ENCODE data around the gene PLA2G4B. TPM values are rescaled to one million over a fixed set of nuclear protein-coding genes. Genes with fewer than 3 reads are reported as not detected.
A peak's percentile ranks its signal among the peaks of the same experiment; 100 is the strongest.

PLA2G4B gene
- total and polyA plus RNA-seq, 10 of the 15 experiments (the other 5 are each of a cell fraction or from before 2014, with no cell fraction given) = 0.22 to 6.6 (median 2.9) TPM

DNA sequence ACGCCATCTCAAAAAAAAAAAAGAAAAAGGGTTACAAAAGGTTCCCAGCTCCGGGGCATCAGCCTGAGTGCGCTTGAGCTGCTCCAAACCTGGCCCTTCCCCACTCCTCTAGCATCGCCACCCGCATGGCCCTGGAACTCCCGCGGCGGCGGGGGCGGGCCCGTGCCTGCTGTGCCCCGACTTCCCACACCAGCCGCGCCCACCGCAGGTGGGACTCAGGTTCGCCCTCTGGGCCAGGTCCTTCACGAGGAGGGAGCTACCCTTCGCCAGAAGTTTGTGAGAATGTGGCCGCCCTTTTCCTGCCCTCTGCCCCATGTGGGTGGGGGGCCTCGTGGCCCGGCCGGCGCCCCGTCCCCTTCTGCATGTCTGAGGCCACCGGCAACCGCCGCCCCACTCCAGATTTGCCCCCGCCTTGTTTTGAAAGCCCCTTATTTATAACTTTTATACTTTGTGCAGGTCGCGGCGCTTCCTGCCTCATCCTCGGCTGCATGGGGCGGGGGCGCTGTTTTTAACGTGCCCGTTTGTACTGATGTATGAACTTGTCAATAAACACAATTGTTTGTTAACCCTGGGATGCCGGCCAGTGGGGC lies 11.3 kb upstream of the PLA2G4B start:
- intact Hi-C loops (cut with micrococcal nuclease; ENCODE audit: unreplicated experiment) = loop anchor here (5.0 kb wide), 2 partner anchors 75 to 145 kb away; partner anchors contain the start of gene EHD4
- FAIRE-seq (no peak), ATAC-seq (peak; percentile 5), DNase-seq (ENCODE audit: low read depth, low spot score) (no peak)
- no peaks in the 10 kb centered on the region for H3K27me3 ChIP-seq (replicated peaks in 1 of 2; ENCODE audit: control insufficient read depth in 2 of 2, insufficient read depth in 2 of 2, low read length in 1 of 2)
- ChIA-PET POLR2A (interaction anchor here (1.3 kb wide), 1 partner anchor 96 kb away, joined by 3 read pairs; no protein-coding TSS in a partner anchor), RAD21 (ENCODE audit: unreplicated experiment) (interaction anchor here (1.0 kb wide), 1 partner anchor 53 kb away, joined by 3 read pairs; the partner anchor contains the start of gene MAPKBP1), SMC1A (ENCODE audit: uncharacterized antibody, unreplicated experiment) (interaction anchor here (1.0 to 3.0 kb wide), 2 partner anchors 54 to 77 kb away, joined by 4 to 7 read pairs; partner anchors contain the start of gene MAPKBP1), CTCF (interaction anchor here (2.5 kb wide), 1 partner anchor 54 kb away, joined by 12 read pairs; the partner anchor contains the start of gene MAPKBP1)
- peak overlapping the region; percentile 61 for H2AFZ ChIP-seq (ENCODE audit: control insufficient read depth, low read depth, low read length)
- peaks cover 3 to 10% of the 10 kb centered on the region in 2 experiments; a peak in 3 of 4 replicates for H3K36me3 ChIP-seq (ENCODE audit: control insufficient read depth in 2 of 2, insufficient read depth in 2 of 2, low read length in 1 of 2)
- no peaks in the 10 kb centered on the region; the same call in 1 of the 2 replicates for H4K20me1 ChIP-seq (ENCODE audit: control insufficient read depth, insufficient read depth)
- TF ChIP-seq, protein P1, sequence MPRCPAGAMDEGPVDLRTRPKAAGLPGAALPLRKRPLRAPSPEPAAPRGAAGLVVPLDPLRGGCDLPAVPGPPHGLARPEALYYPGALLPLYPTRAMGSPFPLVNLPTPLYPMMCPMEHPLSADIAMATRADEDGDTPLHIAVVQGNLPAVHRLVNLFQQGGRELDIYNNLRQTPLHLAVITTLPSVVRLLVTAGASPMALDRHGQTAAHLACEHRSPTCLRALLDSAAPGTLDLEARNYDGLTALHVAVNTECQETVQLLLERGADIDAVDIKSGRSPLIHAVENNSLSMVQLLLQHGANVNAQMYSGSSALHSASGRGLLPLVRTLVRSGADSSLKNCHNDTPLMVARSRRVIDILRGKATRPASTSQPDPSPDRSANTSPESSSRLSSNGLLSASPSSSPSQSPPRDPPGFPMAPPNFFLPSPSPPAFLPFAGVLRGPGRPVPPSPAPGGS (IDR thresholded peaks at IDR 0.05; ENCODE audit: borderline replicate concordance, insufficient read depth, low read depth, low read length, poor library complexity, severe bottlenecking) = peak; percentile 16
- TF ChIP-seq EP300 (IDR thresholded peaks at IDR 0.05; ENCODE audit: borderline replicate concordance in 1 of 2, control insufficient read depth in 1 of 2, low read depth in 2 of 2, low read length in 2 of 2) (no peak), TBL1XR1 (IDR thresholded peaks at IDR 0.05; ENCODE audit: low read depth, low read length) (no peak), LARP7 (IDR thresholded peaks at IDR 0.05) (0 out of 2 replicates have a peak, but pooled peaks have one; percentile 19)
- H3K79me2 ChIP-seq (ENCODE audit: control insufficient read depth, insufficient read depth, low read length) = no peaks in the 10 kb centered on the region
- peak overlapping the region; percentile 59; the same call in 1 of the 2 replicates for H3K9ac ChIP-seq (ENCODE audit: control insufficient read depth, insufficient read depth, low read length)
- no TSS peak for BruUV-seq (replicated peaks)
- in situ Hi-C loops (cut with MboI) = no loop called here
- WGBS (ENCODE audit: insufficient coverage, insufficient replicate concordance, low lambda C conversion rate, missing lambda C conversion rate) = 15% methylated on average over 35 of the region's 37 CpGs
- no peaks in the 10 kb centered on the region for H3K9me3 ChIP-seq (replicated peaks; ENCODE audit: control insufficient read depth, insufficient read depth, low read length)
- H3K27ac ChIP-seq (ENCODE audit: control insufficient read depth, insufficient read depth) = no peak overlapping the region
- H3K4me3 ChIP-seq = peak overlapping the region; percentile 70
- H3K4me1 ChIP-seq (ENCODE audit: control insufficient read depth, insufficient read depth, low read length) = no peaks in the 10 kb centered on the region
- peak overlapping the region; percentile 85 for H3K4me2 ChIP-seq (ENCODE audit: control insufficient read depth, insufficient read depth)

All from GM12878 (cell line).